HCT116 (cell line): ENCODE measurements around the gene TMEM91. TPM values are rescaled to one million over a fixed set of nuclear protein-coding genes. Genes with fewer than 3 reads are reported as not detected.

Experiments used
- ATAC-seq: fragments of 200-7000 bp; cut with Tn5 transposase; 2 replicates; pipeline ENCODE4 v1.9.1; 2020; ENCODE audit warnings: mild to moderate bottlenecking, moderate library complexity
- BruUV-seq: library from RNA; stranded (reverse); fragments of 400-500 nt; replicated peaks from 2 replicates; lab custom pipeline; 2021; lab: Mats Ljungman, UMichigan
- CTCF ChIA-PET: fragments of 300-600 bp; sonication (Branson Sonifier 250); formaldehyde crosslinking; loops from one replicate; lab custom pipeline; 2021; ENCODE audit warnings: antibody characterized with exemption; lab: Charles Lee
- POLR2A ChIA-PET: fragments of 300-600, 350-600 bp; sonication (Branson Sonifier 250); formaldehyde crosslinking; loops from one replicate; lab custom pipeline; 2021; ENCODE audit warnings: antibody characterized with exemption; lab: Charles Lee
- RAD21 ChIA-PET, 2 experiments: fragments of 300-600 bp; sonication (Branson Sonifier 250); formaldehyde crosslinking; loops; one replicate each; lab custom pipeline; 2023; ENCODE audit warnings: low total read pairs in 2 of 2; ENCODE audit not compliant: uncharacterized antibody in 2 of 2, unreplicated experiment in 2 of 2, low non-redundant PET in 1 of 2; lab: Charles Lee
- DNase-seq: peaks from one replicate; pipeline ENCODE4 v3.0.0-alpha.2; 2010; ENCODE audit warnings: low read depth, low spot score
- H2AFZ ChIP-seq: fragments of 200-600 bp; shearing (Covaris generic), sonication (generic); 2 replicates; pipeline ENCODE4 v1.6.1; 2017; ENCODE audit warnings: low read depth, mixed run types, mixed read lengths, antibody characterized with exemption, low read length; ENCODE audit not compliant: poor library complexity, severe bottlenecking
- H3K27ac ChIP-seq: 2 replicates; pipeline ENCODE4 v1.5.1; 2012; ENCODE audit warnings: low read depth, low read length
- H3K27me3 ChIP-seq: fragments of 200-600 bp; sonication (generic); 2 replicates; pipeline ENCODE4 v1.6.1; 2016; ENCODE audit warnings: mixed run types, low read length, mixed read lengths; ENCODE audit not compliant: insufficient read depth
- H3K36me3 ChIP-seq, 2 experiments: fragments of 200-500 bp in 1 of 2; fragments of 200-600 bp in 1 of 2; sonication (Bioruptor generic) in 1 of 2; sonication (generic) in 1 of 2; 2 replicates each; pipeline versions ENCODE4 v1.5.1 to v1.6.1; 2014 to 2016; ENCODE audit warnings: low read length in 2 of 2, inconsistent platforms in 1 of 2, mixed read lengths in 1 of 2, mixed run types in 1 of 2; ENCODE audit not compliant: insufficient read depth in 2 of 2, control insufficient read depth in 1 of 2
- H3K4me1 ChIP-seq, 2 experiments: fragments of 200-600 bp in 1 of 2; sonication (generic) in 1 of 2; 2 replicates each; pipeline versions ENCODE4 v1.5.1 to v1.6.1; 2012 to 2017; ENCODE audit warnings: low read length in 2 of 2, inconsistent platforms in 1 of 2, mild to moderate bottlenecking in 1 of 2, mixed read lengths in 1 of 2, mixed run types in 1 of 2, moderate library complexity in 1 of 2; ENCODE audit not compliant: insufficient read depth in 2 of 2, control insufficient read depth in 1 of 2
- H3K4me2 ChIP-seq: fragments of 200-600 bp; sonication (generic); 2 replicates; pipeline ENCODE4 v1.6.1; 2017; ENCODE audit warnings: mixed run types, low read length, mixed read lengths
- H3K4me3 ChIP-seq, 2 experiments: fragments of 200-600 bp in 1 of 2; sonication (generic) in 1 of 2; replicated peaks in 1 of 2; 2 replicates each; pipeline ENCODE4 v1.5.1; 2011 to 2016; ENCODE audit warnings: low read length in 2 of 2, control low read depth in 1 of 2, low read depth in 1 of 2, mild to moderate bottlenecking in 1 of 2, mixed read lengths in 1 of 2, mixed run types in 1 of 2
- H3K79me2 ChIP-seq: fragments of 200-600 bp; sonication (generic); 2 replicates; pipeline ENCODE4 v1.6.1; 2017; ENCODE audit warnings: mild to moderate bottlenecking, mixed run types, low read length, moderate library complexity, mixed read lengths; ENCODE audit not compliant: insufficient read depth
- H3K9ac ChIP-seq: fragments of 200-600 bp; sonication (generic); 2 replicates; pipeline ENCODE4 v1.6.1; 2016; ENCODE audit warnings: low read length, mixed read lengths
- H3K9me2 ChIP-seq: fragments of 200-600 bp; sonication (generic), shearing (Covaris generic); 2 replicates; pipeline ENCODE4 v1.6.1; 2017; ENCODE audit warnings: mixed run types, mild to moderate bottlenecking, moderate library complexity; ENCODE audit not compliant: insufficient read depth
- H3K9me3 ChIP-seq, 2 experiments: fragments of 200-500 bp in 1 of 2; fragments of 200-600 bp in 1 of 2; sonication (Bioruptor generic) in 1 of 2; sonication (generic) in 1 of 2; 2 replicates each; pipeline ENCODE4 v1.6.1; 2014 to 2017; ENCODE audit warnings: low read length in 2 of 2, mixed read lengths in 2 of 2, inconsistent platforms in 1 of 2, low read depth in 1 of 2, mild to moderate bottlenecking in 1 of 2, mixed run types in 1 of 2, moderate library complexity in 1 of 2; ENCODE audit not compliant: control insufficient read depth in 1 of 2, insufficient read depth in 1 of 2
- H4K20me1 ChIP-seq: fragments of 200-600 bp; sonication (generic), shearing (Covaris generic); 2 replicates; pipeline ENCODE4 v1.6.1; 2017; ENCODE audit warnings: mixed run types, mild to moderate bottlenecking, moderate library complexity; ENCODE audit not compliant: insufficient read depth
- CEBPB ChIP-seq: IDR thresholded peaks from 2 replicates; pipeline ENCODE4 v1.6.1; 2012; ENCODE audit warnings: low read depth
- CTCF ChIP-seq, 3 experiments: fragments of 200-600 bp in 1 of 3; sonication (generic) in 1 of 3; IDR thresholded peaks in 2 of 3; conservative IDR thresholded peaks in 1 of 3; 2 replicates each; pipeline ENCODE4 v1.5.1; 2012 to 2017; ENCODE audit warnings: low read depth in 2 of 3, low read length in 2 of 3, antibody characterized with exemption in 1 of 3, borderline replicate concordance in 1 of 3, control low read depth in 1 of 3, mild to moderate bottlenecking in 1 of 3, mixed read lengths in 1 of 3, mixed run types in 1 of 3, moderate library complexity in 1 of 3; ENCODE audit not compliant: insufficient read depth in 1 of 3
- ELF1 ChIP-seq: IDR thresholded peaks from 2 replicates; pipeline ENCODE4 v1.6.1; 2012; ENCODE audit warnings: low read depth, borderline replicate concordance
- EZH2phosphoT487 ChIP-seq: fragments of 200-600 bp; IDR thresholded peaks from 2 replicates; pipeline ENCODE4 v1.6.1; 2018; ENCODE audit warnings: antibody characterized with exemption, borderline replicate concordance
- FOSL1 ChIP-seq: IDR thresholded peaks from 2 replicates; pipeline ENCODE4 v1.6.1; 2012; ENCODE audit warnings: low read depth
- TCF7L2 ChIP-seq: IDR thresholded peaks from 2 replicates; pipeline ENCODE4 v1.7.0; 2011; ENCODE audit warnings: borderline replicate concordance, inconsistent platforms; ENCODE audit not compliant: insufficient read depth, insufficient read length; ENCODE audit errors: extremely low read depth
- ZNF274 ChIP-seq: fragments of 200-500 bp; sonication (Bioruptor generic); IDR thresholded peaks from 2 replicates; pipeline ENCODE4 v1.6.1; 2014; ENCODE audit warnings: mild to moderate bottlenecking, low read depth, low read length, inconsistent platforms
- intact Hi-C: fragments of 100-400 bp; cut with micrococcal nuclease; formaldehyde crosslinking; loops from 2 replicates; pipeline ENCODE4 v1.10.0; 2022
- total RNA-seq: library from RNA; stranded (reverse); gene quantifications from one replicate; pipeline ENCODE4 v1.2.1, GENCODE V29; 2021; ENCODE audit not compliant: unreplicated experiment
- TF ChIP-seq, protein P1 (sequence below): IDR thresholded peaks from 2 replicates; pipeline ENCODE4 v1.6.1; 2012

The TMEM91 gene
- total RNA-seq, 1 experiment from 2014 or later = 4.4 TPM

DNA sequence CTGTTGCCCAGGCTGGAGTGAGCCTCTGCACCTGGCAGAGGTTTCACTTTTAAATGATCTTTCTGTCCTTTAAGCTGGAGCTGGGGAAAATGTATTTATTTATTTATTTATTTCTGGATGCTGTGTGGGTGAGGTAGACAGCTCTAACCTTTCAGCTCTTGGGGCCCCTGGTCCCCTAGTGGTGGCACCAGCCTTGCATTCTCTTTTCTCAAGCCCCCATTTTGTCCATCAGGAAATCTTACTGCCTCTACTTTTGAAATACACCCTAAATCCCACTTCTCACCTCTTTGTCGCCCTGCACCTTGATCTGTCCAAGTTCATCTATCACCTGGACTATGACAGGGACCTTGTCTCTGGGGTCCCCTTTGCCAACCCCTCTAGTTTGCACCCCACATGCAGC, 10.2 kb upstream of the TMEM91 start:
- Histone ChIP-seq H3K9ac (no peak overlapping the region), H2AFZ (no peak overlapping the region), H3K36me3 (no peaks in the 10 kb centered on the region), H3K27ac (no peak overlapping the region), H3K4me1 (peaks cover 8 to 45% of the 10 kb centered on the region in 2 experiments; a peak in 3 of 4 replicates), H3K9me3 (no peaks in the 10 kb centered on the region), H3K9me2 (no peaks in the 10 kb centered on the region), H3K4me2 (no peak overlapping the region), H3K27me3 (no peaks in the 10 kb centered on the region), H3K4me3 (no peak overlapping the region), H3K79me2 (peaks cover 12% of the 10 kb centered on the region; the same call in 1 of the 2 replicates), H4K20me1 (no peaks in the 10 kb centered on the region)
- no peak for DNase-seq
- RAD21 ChIA-PET = interaction anchor here in 1 of 2 experiments (0.7 kb wide), 1 partner anchor 174 kb away, joined by 6 read pairs; no protein-coding TSS in a partner anchor
- POLR2A ChIA-PET = interaction anchor here (0.8 to 1.7 kb wide), 3 partner anchors 13 to 1146 kb away, joined by 3 to 4 read pairs (median 3); partner anchors contain the start of gene TGFB1
- CTCF ChIA-PET = interaction anchor here (0.6 to 3.3 kb wide), 7 partner anchors 10 to 301 kb away, joined by 3 to 54 read pairs (median 3); partner anchors contain the start of genes DMAC2 and TGFB1
- intact Hi-C loops = no loop called here
- BruUV-seq = no TSS peak
- no peak for TF ChIP-seq EZH2phosphoT487
- TF ChIP-seq TCF7L2 = no peak
- no peak for TF ChIP-seq FOSL1
- TF ChIP-seq, protein P1, sequence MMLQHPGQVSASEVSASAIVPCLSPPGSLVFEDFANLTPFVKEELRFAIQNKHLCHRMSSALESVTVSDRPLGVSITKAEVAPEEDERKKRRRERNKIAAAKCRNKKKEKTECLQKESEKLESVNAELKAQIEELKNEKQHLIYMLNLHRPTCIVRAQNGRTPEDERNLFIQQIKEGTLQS = no peak
- TF ChIP-seq ZNF274 = no peak
- TF ChIP-seq CTCF (IDR thresholded peaks at IDR 0.05 in 2 of 3, conservative IDR thresholded peaks at IDR 0.05 in 1 of 3; ENCODE audit: borderline replicate concordance in 1 of 3, insufficient read depth in 1 of 3, low read depth in 2 of 3, low read length in 2 of 3) = peak in 2 of 3 experiments; percentile 40 to 44; a peak in 4 of 6 replicates
- no peak for TF ChIP-seq CEBPB
- TF ChIP-seq ELF1 = no peak
- no peak for ATAC-seq
